Right lung (tissue), 10 donors: Measurements from ENCODE around the gene UBL7. TPM values are rescaled to one million over a fixed set of nuclear protein-coding genes. Genes with fewer than 3 reads are reported as not detected.
"Not testable (repeated sequence)": the region's sequence is repeated elsewhere in the genome, so short reads cannot be mapped to it uniquely, and the experiment has no call there.

ENCODE experiments used
- DNase-seq, 2 donors: peaks; one replicate each; pipeline ENCODE4 v3.0.0-alpha.2; 2013
- long read RNA-seq, 8 donors: transcript quantifications; one replicate each; lab custom pipeline, GENCODE V29; 2026
- polyA plus RNA-seq, 5 donors: library from polyadenylated mRNA; unstranded; fragments of 120-200 nt; gene quantifications; one replicate each; pipeline versions ENCODE4 v1.2.1 to v1.2.3, GENCODE V29; 2013; ENCODE audit warnings: inconsistent platforms in 1 of 5, low replicate concordance in 1 of 5; ENCODE audit not compliant: insufficient read length in 5 of 5, insufficient read depth in 1 of 5

UBL7 gene, protein sequence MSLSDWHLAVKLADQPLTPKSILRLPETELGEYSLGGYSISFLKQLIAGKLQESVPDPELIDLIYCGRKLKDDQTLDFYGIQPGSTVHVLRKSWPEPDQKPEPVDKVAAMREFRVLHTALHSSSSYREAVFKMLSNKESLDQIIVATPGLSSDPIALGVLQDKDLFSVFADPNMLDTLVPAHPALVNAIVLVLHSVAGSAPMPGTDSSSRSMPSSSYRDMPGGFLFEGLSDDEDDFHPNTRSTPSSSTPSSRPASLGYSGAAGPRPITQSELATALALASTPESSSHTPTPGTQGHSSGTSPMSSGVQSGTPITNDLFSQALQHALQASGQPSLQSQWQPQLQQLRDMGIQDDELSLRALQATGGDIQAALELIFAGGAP
- polyA plus RNA-seq: 10 to 100 TPM; 49.0 to 62.6 (median 59.3) TPM
- long read RNA-seq, donor 1, transcript UBL7-202 (11 exons, 1,427 nt): minor isoform, 5 of 31 reads
- long read RNA-seq, donor 1, transcript UBL7-201 (11 exons, 1,360 nt): major isoform, 19 of 31 reads
- long read RNA-seq, donor 1, partial matches to known transcripts: 6 of 31 reads
- long read RNA-seq, donor 1, other reads (novel, unspliced or antisense): 0 of 31 reads
- long read RNA-seq, donor 2, transcript UBL7-201 (11 exons, 1,360 nt): major isoform, 10 of 23 reads
- long read RNA-seq, donor 2, transcript UBL7-202 (11 exons, 1,427 nt): minor isoform, 8 of 23 reads
- long read RNA-seq, donor 2, partial matches to known transcripts: 5 of 23 reads
- long read RNA-seq, donor 2, other reads (novel, unspliced or antisense): 0 of 23 reads
- long read RNA-seq, donor 3, transcript UBL7-201 (11 exons, 1,360 nt): major isoform, 9 of 25 reads
- long read RNA-seq, donor 3, partial matches to known transcripts: 13 of 25 reads
- long read RNA-seq, donor 3, other reads (novel, unspliced or antisense): 0 of 25 reads
- long read RNA-seq, donor 4, transcript UBL7-202 (11 exons, 1,427 nt): major isoform, 6 of 9 reads
- long read RNA-seq, donor 4, partial matches to known transcripts: 0 of 9 reads
- long read RNA-seq, donor 4, other reads (novel, unspliced or antisense): 0 of 9 reads
- long read RNA-seq, donor 5, transcript UBL7-201 (11 exons, 1,360 nt): major isoform, 15 of 38 reads
- long read RNA-seq, donor 5, transcript UBL7-202 (11 exons, 1,427 nt): major isoform, 15 of 38 reads
- long read RNA-seq, donor 5, partial matches to known transcripts: 7 of 38 reads
- long read RNA-seq, donor 5, other reads (novel, unspliced or antisense): 0 of 38 reads
- long read RNA-seq, donor 6, transcript UBL7-202 (11 exons, 1,427 nt): major isoform, 11 of 19 reads
- long read RNA-seq, donor 6, transcript UBL7-201 (11 exons, 1,360 nt): minor isoform, 6 of 19 reads
- long read RNA-seq, donor 6, partial matches to known transcripts: 0 of 19 reads
- long read RNA-seq, donor 6, other reads (novel, unspliced or antisense): 0 of 19 reads
- long read RNA-seq, donor 7, transcript UBL7-201 (11 exons, 1,360 nt): minor isoform, 10 of 29 reads
- long read RNA-seq, donor 7, transcript UBL7-202 (11 exons, 1,427 nt): major isoform, 13 of 29 reads
- long read RNA-seq, donor 7, partial matches to known transcripts: 6 of 29 reads
- long read RNA-seq, donor 7, other reads (novel, unspliced or antisense): 0 of 29 reads
- long read RNA-seq, donor 8, transcript UBL7-202 (11 exons, 1,427 nt): major isoform, 7 of 14 reads
- long read RNA-seq, donor 8, transcript UBL7-201 (11 exons, 1,360 nt): minor isoform, 6 of 14 reads
- long read RNA-seq, donor 8, partial matches to known transcripts: 0 of 14 reads
- long read RNA-seq, donor 8, other reads (novel, unspliced or antisense): 0 of 14 reads

GRCh38 chr15:74460871-74461846, at the start of gene UBL7:
Gene UBL7, minus strand, starts transcription at chr15:74461160. Its CDS starts 2,293 bp downstream, at chr15:74458867.
- peak; percentile 92 to 94 for DNase-seq

DNA sequence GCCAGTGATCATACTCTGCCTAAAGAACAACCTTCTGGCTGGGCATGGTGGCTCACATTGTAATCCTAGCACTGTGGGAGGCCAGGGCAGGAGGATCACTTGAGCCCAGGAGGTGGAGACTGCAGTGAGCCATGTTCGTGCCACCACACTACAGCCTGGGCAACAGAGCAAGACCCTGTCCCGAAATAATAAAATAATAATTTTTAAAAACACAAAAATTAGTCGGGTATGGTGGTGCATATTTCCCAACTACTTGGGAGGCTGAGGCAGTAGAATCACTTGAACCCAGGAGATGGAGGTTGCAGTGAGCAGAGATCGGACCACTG, 45.5 kb upstream of the UBL7 start:
- no peak for DNase-seq

- DNase-seq: no peak
These were observed 45.0 kb upstream of the UBL7 start for GRCh38 chr15:74505837-74506514.

DNA sequence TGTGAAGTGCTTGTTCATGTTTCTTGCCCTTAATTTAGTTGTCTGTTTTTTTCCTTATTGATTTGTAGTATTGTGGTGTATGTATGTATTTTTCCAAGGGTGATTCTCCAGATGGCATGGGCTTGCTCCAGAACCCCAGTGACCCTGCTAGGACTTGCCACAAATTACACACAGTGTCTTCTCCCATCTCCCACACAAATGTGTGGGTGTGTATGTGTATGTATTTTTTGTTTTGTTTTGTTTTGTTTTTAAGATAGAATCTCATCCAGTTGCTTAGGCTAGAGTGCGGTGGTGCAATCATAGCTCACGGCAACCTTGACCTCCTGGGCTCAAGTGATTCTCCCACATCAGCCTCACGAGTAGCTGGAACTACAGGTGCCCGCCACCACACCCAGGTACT, 43.9 kb upstream of the UBL7 start:
- DNase-seq: no peak

DNA sequence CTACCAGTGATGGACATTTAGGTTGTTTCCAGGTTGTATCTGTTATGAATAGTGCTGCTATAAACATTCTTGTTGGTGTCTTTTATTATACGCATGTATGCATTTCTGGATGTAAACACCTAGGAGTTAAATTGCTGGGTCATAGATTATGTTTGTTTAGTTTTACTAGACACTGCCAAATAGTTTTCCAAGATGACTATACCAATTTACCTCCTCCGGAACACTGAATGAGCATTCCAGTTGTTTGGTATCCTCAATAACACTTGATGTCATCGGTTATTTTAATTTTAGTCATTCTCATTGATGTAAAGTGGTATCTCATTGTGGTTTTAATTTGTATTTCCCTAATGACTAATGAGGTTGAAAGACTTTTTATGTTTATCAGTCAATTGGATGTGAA, 43.5 kb upstream of the UBL7 start:
- DNase-seq: no peak

DNA sequence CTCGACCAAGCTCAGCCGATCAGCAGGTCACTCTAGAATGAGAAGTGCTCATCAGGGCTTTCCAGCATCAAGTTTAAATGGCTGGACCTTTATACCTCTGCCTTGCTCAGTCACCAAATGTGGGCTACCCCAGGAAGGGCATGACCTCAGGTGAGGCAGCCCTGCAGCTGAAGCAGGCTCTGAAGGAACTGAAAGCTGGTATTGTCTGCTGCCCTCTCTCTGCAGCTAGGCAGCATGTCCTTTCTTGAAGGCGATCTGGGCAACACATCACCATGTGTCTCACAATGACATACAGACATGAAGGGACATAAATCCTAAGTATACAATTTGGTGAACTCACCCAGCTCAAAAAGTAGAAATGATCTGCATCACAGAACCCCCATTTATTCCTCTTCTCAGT, 41.3 kb upstream of the UBL7 start:
- DNase-seq: no peak

GRCh38 chr15:74500401-74500800, 39.4 kb upstream of the UBL7 start:
- no peak for DNase-seq

- no peak for DNase-seq
These were observed 38.4 kb upstream of the UBL7 start for GRCh38 chr15:74499366-74499765.

DNA sequence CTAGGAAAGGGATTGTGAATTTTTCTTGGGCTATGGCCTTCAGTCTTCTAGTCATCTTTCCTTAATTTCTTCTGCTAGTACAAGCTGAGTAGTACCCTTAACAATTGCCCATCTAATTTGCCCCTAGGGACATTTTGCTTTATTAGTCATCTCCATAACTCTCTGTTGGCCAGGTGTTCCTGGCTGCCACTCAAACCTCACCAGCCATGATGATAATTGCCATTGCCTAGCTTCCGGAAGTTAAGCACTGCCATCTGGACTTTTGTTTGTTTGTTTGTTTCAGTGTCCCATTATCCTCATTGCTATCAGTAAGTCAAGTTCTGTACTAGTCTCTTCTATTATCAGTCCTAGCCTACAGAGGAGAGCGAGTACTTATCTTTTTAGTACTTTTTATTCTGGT, 36.6 kb upstream of the UBL7 start:
- DNase-seq: no peak

DNA sequence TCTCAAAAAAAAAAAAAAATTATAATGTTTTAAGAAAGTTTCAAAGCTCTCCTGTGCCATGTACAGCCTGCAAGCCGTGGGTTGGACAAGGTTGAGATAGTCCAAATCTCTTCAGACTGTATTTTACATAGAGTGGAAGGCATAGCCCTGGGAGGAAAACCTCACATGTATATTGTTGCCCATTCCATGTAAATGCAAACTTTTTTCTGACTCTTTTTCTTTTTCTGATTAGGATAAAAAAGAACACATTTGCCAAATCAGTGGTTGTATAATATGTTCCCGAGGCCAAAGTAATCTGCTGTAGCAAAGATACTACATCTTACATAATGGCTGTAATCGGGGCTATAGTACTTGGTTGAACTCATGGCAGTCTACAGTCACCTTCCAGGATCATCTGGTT, 35.7 kb upstream of the UBL7 start:
- no peak for DNase-seq

DNA sequence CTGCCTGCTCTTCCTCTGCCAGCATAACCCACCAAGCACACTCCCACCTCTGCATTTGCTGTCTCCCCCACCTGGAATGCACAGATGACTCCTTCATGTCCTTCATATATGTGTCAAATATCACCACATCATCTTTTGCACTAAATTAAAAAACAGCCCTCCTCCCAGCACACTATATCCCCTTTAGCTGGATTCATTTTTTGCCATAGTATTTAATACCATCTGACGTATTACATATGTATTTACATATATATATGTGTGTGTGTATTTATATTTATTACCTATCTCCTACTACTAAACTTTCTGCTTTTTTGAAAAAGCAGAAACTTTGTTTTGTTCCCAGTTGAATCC, 29.4 kb upstream of the UBL7 start:
- no peak for DNase-seq

DNA sequence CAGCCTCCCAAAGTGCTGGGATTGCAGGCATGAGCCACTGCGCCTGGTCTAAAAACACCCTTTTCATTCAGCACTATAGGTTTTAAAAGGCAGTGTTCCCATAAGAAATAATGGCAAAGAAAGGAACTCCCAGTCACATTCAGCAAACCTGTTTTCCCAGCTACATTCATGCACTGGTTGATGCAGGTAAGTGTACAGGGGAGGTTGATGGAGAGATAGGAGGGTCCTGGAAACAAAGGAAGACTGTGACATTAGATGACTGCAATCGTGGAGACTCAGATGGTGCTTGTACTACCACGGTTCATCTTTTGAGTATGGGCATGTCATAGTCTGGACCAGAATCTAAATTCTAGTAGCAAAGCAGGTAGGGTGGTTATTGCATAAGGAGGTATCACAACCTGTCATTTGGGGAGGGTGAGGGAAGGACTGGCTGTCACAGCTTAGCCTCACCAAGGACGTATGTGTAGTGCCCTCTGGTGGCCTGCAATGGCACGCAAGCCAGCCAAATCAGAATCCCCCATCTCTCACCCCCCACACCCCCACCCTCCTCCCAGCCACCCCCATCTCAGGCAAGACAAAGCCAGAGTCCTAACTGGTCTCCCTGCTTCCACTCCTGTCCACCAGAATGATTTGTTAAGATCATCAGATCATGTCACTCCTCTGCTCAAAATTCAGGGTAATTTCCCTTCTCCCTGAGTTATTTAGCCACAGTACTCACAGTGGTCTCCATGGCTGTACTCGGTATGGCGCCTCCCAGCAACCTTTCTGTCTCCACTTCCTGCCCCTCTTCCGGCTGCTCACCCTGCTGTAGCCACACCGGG, 28.8 kb upstream of the UBL7 start:
- peak; percentile 3 for DNase-seq

DNA sequence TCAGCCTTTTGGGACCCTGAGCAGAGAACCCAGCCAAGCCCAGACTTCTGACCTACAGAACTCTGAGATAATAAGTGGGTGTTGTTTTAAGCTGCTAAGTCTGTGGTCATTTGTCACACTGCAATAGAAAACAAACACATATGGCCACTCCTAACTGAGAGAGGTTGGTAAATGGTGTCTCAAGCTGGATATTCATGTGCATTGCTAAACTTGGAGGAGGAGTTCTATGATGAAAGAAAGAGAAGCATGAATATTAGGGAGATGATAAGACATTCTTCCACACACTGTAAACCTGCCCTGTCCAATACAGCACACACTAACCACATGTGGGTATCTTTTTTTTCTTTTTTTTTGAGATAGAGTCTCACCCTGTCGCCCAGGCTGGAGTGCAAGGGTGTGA, 27.8 kb upstream of the UBL7 start:
- DNase-seq: no peak

- no peak for DNase-seq
These were observed 21.7 kb upstream of the UBL7 start for GRCh38 chr15:74482661-74483060.

GRCh38 chr15:74480364-74480763, 19.4 kb upstream of the UBL7 start:
- DNase-seq: not testable (repeated sequence)

GRCh38 chr15:74471621-74472020, 10.7 kb upstream of the UBL7 start:
- DNase-seq: not testable (repeated sequence)

- DNase-seq: no peak
These were observed 9.9 kb upstream of the UBL7 start for GRCh38 chr15:74470631-74471395.
